Neural progenitor cell (in vitro differentiated cells): ENCODE measurements around the gene CFAP61. TPM values are rescaled to one million over a fixed set of nuclear protein-coding genes. Genes with fewer than 3 reads are reported as not detected.

Source experiments
- DNase-seq: peaks from one replicate; pipeline ENCODE4 v3.0.0-alpha.2; 2016; ENCODE audit warnings: low spot score
- H2AFZ ChIP-seq: fragments of 200-600 bp; sonication (generic); replicated peaks from 2 replicates; pipeline ENCODE4 v1.6.1; 2016; ENCODE audit warnings: antibody characterized with exemption
- H3F3A ChIP-seq: fragments of 200-600 bp; sonication (generic); 2 replicates; pipeline ENCODE4 v1.6.1; 2016; ENCODE audit warnings: antibody characterized with exemption, low read depth
- H3K27ac ChIP-seq: fragments of 200-600 bp; sonication (generic); 2 replicates; pipeline ENCODE4 v1.5.1; 2016; ENCODE audit warnings: mild to moderate bottlenecking
- H3K27me3 ChIP-seq: fragments of 200-600 bp; sonication (generic); 2 replicates; pipeline ENCODE4 v1.6.1; 2016; ENCODE audit warnings: mild to moderate bottlenecking, moderate library complexity
- H3K36me3 ChIP-seq: fragments of 200-600 bp; sonication (generic); 2 replicates; pipeline ENCODE4 v1.5.1; 2016
- H3K4me1 ChIP-seq: fragments of 200-600 bp; sonication (generic); 2 replicates; pipeline ENCODE4 v1.6.1; 2016; ENCODE audit warnings: mixed run types
- H3K4me2 ChIP-seq: fragments of 200-600 bp; sonication (generic); 2 replicates; pipeline ENCODE4 v1.6.1; 2016
- H3K4me3 ChIP-seq: fragments of 200-600 bp; sonication (generic); 2 replicates; pipeline ENCODE4 v1.5.1; 2016
- H3K79me2 ChIP-seq: fragments of 200-600 bp; sonication (generic); 2 replicates; pipeline ENCODE4 v1.6.1; 2016; ENCODE audit warnings: low read depth
- H3K9ac ChIP-seq: fragments of 200-600 bp; sonication (generic); 2 replicates; pipeline ENCODE4 v1.6.1; 2016
- H3K9me3 ChIP-seq: fragments of 200-600 bp; sonication (generic); 2 replicates; pipeline ENCODE4 v1.5.1; 2016; ENCODE audit warnings: low read depth
- H4K20me1 ChIP-seq: fragments of 200-600 bp; sonication (generic); 2 replicates; pipeline ENCODE4 v1.6.1; 2016; ENCODE audit warnings: low read depth
- H3K27ac Mint-ChIP-seq: 3 replicates; pipeline ENCODE4 v1.8.0; 2021; ENCODE audit warnings: mixed read lengths
- H3K27me3 Mint-ChIP-seq: 2 replicates; pipeline ENCODE4 v1.8.0; 2022; ENCODE audit warnings: low read depth, mild to moderate bottlenecking, inconsistent platforms, moderate library complexity, mixed read lengths; ENCODE audit not compliant: insufficient read depth
- H3K36me3 Mint-ChIP-seq: 3 replicates; pipeline ENCODE4 v1.8.0; 2021; ENCODE audit warnings: mixed read lengths
- H3K4me1 Mint-ChIP-seq: 3 replicates; pipeline ENCODE4 v1.8.0; 2021; ENCODE audit warnings: mixed read lengths
- H3K4me3 Mint-ChIP-seq: 3 replicates; pipeline ENCODE4 v1.8.0; 2021; ENCODE audit warnings: mild to moderate bottlenecking, moderate library complexity, mixed read lengths
- H3K9me3 Mint-ChIP-seq: 3 replicates; pipeline ENCODE4 v1.8.0; 2020; ENCODE audit warnings: mixed read lengths
- CTCF ChIP-seq: fragments of 200-600 bp; sonication (generic); IDR thresholded peaks from 2 replicates; pipeline ENCODE4 v1.5.1; 2017; ENCODE audit warnings: antibody characterized with exemption, mild to moderate bottlenecking
- EZH2 ChIP-seq: fragments of 200-600 bp; sonication (generic); IDR thresholded peaks from 2 replicates; pipeline ENCODE4 v1.6.1; 2017; ENCODE audit warnings: antibody characterized with exemption, mild to moderate bottlenecking, moderate library complexity
- EZH2phosphoT487 ChIP-seq: fragments of 200-600 bp; sonication (generic); IDR thresholded peaks from 2 replicates; pipeline ENCODE4 v1.6.1; 2017; ENCODE audit warnings: antibody characterized with exemption
- total RNA-seq: library from RNA; depleted of rRNA; stranded (reverse); fragments of >200 nt; gene quantifications from 2 replicates; pipeline ENCODE4 v1.2.3, GENCODE V29; 2015; ENCODE audit warnings: low replicate concordance

The CFAP61 gene
- total RNA-seq, 1 donor from 2014 or later = not detected

GRCh38 chr20:20322912-20323311 lies 270.6 kb downstream of the CFAP61 start:
- Histone ChIP-seq H3K79me2 (no peaks in the 10 kb centered on the region), H3K9me3 (no peaks in the 10 kb centered on the region), H3K36me3 (no peaks in the 10 kb centered on the region), H3F3A (peaks cover 4% of the 10 kb centered on the region), H4K20me1 (no peaks in the 10 kb centered on the region), H3K27me3 (no peaks in the 10 kb centered on the region), H2AFZ (no peak overlapping the region), H3K4me1 (no peaks in the 10 kb centered on the region), H3K4me2 (no peak overlapping the region), H3K27ac (no peak overlapping the region), H3K4me3 (no peak overlapping the region), H3K9ac (no peak overlapping the region)
- Mint-ChIP-seq H3K9me3 (peaks cover 7% of the 10 kb centered on the region), H3K4me1 (peaks cover 4% of the 10 kb centered on the region), H3K4me3 (no peak overlapping the region), H3K36me3 (no peaks in the 10 kb centered on the region), H3K27me3 (peaks cover 13% of the 10 kb centered on the region), H3K27ac (no peak overlapping the region)
- no peak for DNase-seq
- TF ChIP-seq EZH2phosphoT487 (no peak), CTCF (no peak), EZH2 (no peak)

- no peak overlapping the region for H3K4me3 Mint-ChIP-seq
- peaks cover 3% of the 10 kb centered on the region for H3K9me3 Mint-ChIP-seq
- Histone ChIP-seq H3K4me3 (no peak overlapping the region), H3K36me3 (no peaks in the 10 kb centered on the region), H3K9me3 (no peaks in the 10 kb centered on the region), H3K27ac (no peak overlapping the region), H3K27me3 (no peaks in the 10 kb centered on the region), H3K9ac (no peak overlapping the region), H2AFZ (no peak overlapping the region), H3K79me2 (no peaks in the 10 kb centered on the region), H3F3A (no peaks in the 10 kb centered on the region), H3K4me2 (no peak overlapping the region), H3K4me1 (peaks cover 5% of the 10 kb centered on the region), H4K20me1 (no peaks in the 10 kb centered on the region)
- H3K36me3 Mint-ChIP-seq = no peaks in the 10 kb centered on the region
- TF ChIP-seq CTCF (no peak), EZH2 (no peak)
- H3K4me1 Mint-ChIP-seq = peaks cover 5% of the 10 kb centered on the region
- DNase-seq = no peak
- no peak overlapping the region for H3K27ac Mint-ChIP-seq
- peaks cover 4% of the 10 kb centered on the region for H3K27me3 Mint-ChIP-seq
These were observed 275.4 kb downstream of the CFAP61 start for GRCh38 chr20:20327746-20328145.

DNA sequence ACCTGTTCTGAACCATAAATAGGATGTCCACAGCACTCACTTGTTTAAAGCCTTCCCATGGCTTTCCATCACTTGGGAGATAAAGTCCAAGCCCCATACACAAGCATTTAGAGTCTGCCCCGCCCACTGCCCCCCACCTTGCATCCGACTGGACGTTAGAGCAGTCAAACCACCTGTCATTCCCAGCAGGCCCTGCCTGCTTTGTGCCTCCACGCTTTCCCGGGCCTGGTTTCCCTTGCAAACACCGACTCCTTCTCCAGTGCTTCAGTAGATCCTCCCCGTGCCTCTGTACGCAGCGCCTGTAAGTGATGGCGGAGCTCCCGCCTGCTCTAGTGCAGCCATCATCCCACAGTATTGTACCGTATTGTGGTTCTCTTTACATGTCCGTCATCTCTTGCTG lies 277.2 kb downstream of the CFAP61 start:
- peaks cover 2% of the 10 kb centered on the region for H3K27me3 Mint-ChIP-seq
- no peaks in the 10 kb centered on the region for H3K79me2 ChIP-seq
- H3K4me3 ChIP-seq = no peak overlapping the region
- no peaks in the 10 kb centered on the region for H4K20me1 ChIP-seq
- no peak overlapping the region for H3K4me3 Mint-ChIP-seq
- no peaks in the 10 kb centered on the region for H3K27me3 ChIP-seq
- no peaks in the 10 kb centered on the region for H3F3A ChIP-seq
- H2AFZ ChIP-seq = no peak overlapping the region
- no peak overlapping the region for H3K27ac ChIP-seq
- H3K4me1 Mint-ChIP-seq = peaks cover 5% of the 10 kb centered on the region
- no peak overlapping the region for H3K27ac Mint-ChIP-seq
- H3K36me3 ChIP-seq = no peaks in the 10 kb centered on the region
- no peak overlapping the region for H3K4me2 ChIP-seq
- no peak for DNase-seq
- TF ChIP-seq EZH2 (no peak), EZH2phosphoT487 (no peak), CTCF (no peak)
- no peaks in the 10 kb centered on the region for H3K9me3 Mint-ChIP-seq
- H3K9ac ChIP-seq = no peak overlapping the region
- H3K9me3 ChIP-seq = no peaks in the 10 kb centered on the region
- no peaks in the 10 kb centered on the region for H3K36me3 Mint-ChIP-seq
- H3K4me1 ChIP-seq = peaks cover 5% of the 10 kb centered on the region

GRCh38 chr20:20331156-20331555 lies 278.8 kb downstream of the CFAP61 start:
- no peaks in the 10 kb centered on the region for H3K36me3 ChIP-seq
- Mint-ChIP-seq H3K4me3 (no peak overlapping the region), H3K27ac (no peak overlapping the region), H3K9me3 (peaks cover 4% of the 10 kb centered on the region), H3K36me3 (no peaks in the 10 kb centered on the region), H3K4me1 (peaks cover 5% of the 10 kb centered on the region), H3K27me3 (peaks cover 4% of the 10 kb centered on the region)
- H2AFZ ChIP-seq = no peak overlapping the region
- no peak overlapping the region for H3K4me3 ChIP-seq
- H4K20me1 ChIP-seq = no peaks in the 10 kb centered on the region
- peaks cover 5% of the 10 kb centered on the region for H3K4me1 ChIP-seq
- no peak for DNase-seq
- no peaks in the 10 kb centered on the region for H3K9me3 ChIP-seq
- H3K79me2 ChIP-seq = no peaks in the 10 kb centered on the region
- no peak overlapping the region for H3K27ac ChIP-seq
- TF ChIP-seq CTCF (no peak), EZH2phosphoT487 (no peak), EZH2 (no peak)
- H3K9ac ChIP-seq = no peak overlapping the region
- no peaks in the 10 kb centered on the region for H3F3A ChIP-seq
- H3K4me2 ChIP-seq = no peak overlapping the region
- H3K27me3 ChIP-seq = no peaks in the 10 kb centered on the region
